Fibroblast of lung (primary cell): ENCODE results near the gene GNAI1. TPM values are rescaled to one million over a fixed set of nuclear protein-coding genes. Genes with fewer than 3 reads are reported as not detected.

Experiments used
- DNase-seq, 2 donors: peaks; one replicate each; pipeline versions ENCODE4 v3.0.0 to v3.0.0-alpha.2; 2010; ENCODE audit warnings: low read depth in 2 of 2
- H2AFZ ChIP-seq: 2 replicates; pipeline ENCODE4 v1.5.1; 2012; ENCODE audit warnings: low read length, control low read depth, inconsistent platforms
- H3K27ac ChIP-seq: 2 replicates; pipeline ENCODE4 v1.5.1; 2011; ENCODE audit warnings: low read length, control low read depth; ENCODE audit not compliant: insufficient read depth
- H3K27me3 ChIP-seq: 2 replicates; pipeline ENCODE4 v1.5.1; 2011; ENCODE audit warnings: mild to moderate bottlenecking, low read length; ENCODE audit not compliant: control insufficient read depth, insufficient read depth
- H3K36me3 ChIP-seq: 2 replicates; pipeline ENCODE4 v1.5.1; 2011; ENCODE audit warnings: low read length; ENCODE audit not compliant: control insufficient read depth, insufficient read depth
- H3K4me1 ChIP-seq: 2 replicates; pipeline ENCODE4 v1.5.1; 2011; ENCODE audit warnings: low read length; ENCODE audit not compliant: control insufficient read depth, insufficient read depth; ENCODE audit errors: extremely low read depth
- H3K4me2 ChIP-seq: 2 replicates; pipeline ENCODE4 v1.5.1; 2011; ENCODE audit warnings: low read length, control low read depth; ENCODE audit not compliant: insufficient read depth; ENCODE audit errors: extremely low read depth
- H3K4me3 ChIP-seq, 4 experiments: fragments of 200-600 bp in 1 of 4; sonication (generic) in 1 of 4; replicated peaks in 1 of 4; 2 replicates each; pipeline ENCODE4 v1.5.1; 2011 to 2016; ENCODE audit warnings: low read length in 4 of 4, low read depth in 3 of 4, mild to moderate bottlenecking in 3 of 4, control low read depth in 2 of 4, inconsistent platforms in 1 of 4, mixed read lengths in 1 of 4; ENCODE audit not compliant: insufficient read depth in 1 of 4; ENCODE audit errors: control extremely low read depth in 1 of 4
- H3K79me2 ChIP-seq: 2 replicates; pipeline ENCODE4 v1.5.1; 2012; ENCODE audit warnings: mild to moderate bottlenecking, low read length, inconsistent platforms; ENCODE audit not compliant: control insufficient read depth, insufficient read depth
- H3K9ac ChIP-seq: 2 replicates; pipeline ENCODE4 v1.5.1; 2011; ENCODE audit warnings: mild to moderate bottlenecking, low read length, control low read depth; ENCODE audit not compliant: insufficient read depth
- H3K9me3 ChIP-seq: 2 replicates; pipeline ENCODE4 v1.5.1; 2012; ENCODE audit warnings: low read depth, low read length; ENCODE audit not compliant: control insufficient read depth, insufficient read depth
- H4K20me1 ChIP-seq: 2 replicates; pipeline ENCODE4 v1.5.1; 2011; ENCODE audit warnings: low read length; ENCODE audit not compliant: control insufficient read depth, insufficient read depth; ENCODE audit errors: extremely low read depth
- EZH2 ChIP-seq: IDR thresholded peaks from 2 replicates; pipeline ENCODE4 v1.5.1; 2012; ENCODE audit warnings: low read length, control low read depth, mild to moderate bottlenecking; ENCODE audit errors: missing control alignments
- polyA plus RNA-seq, 2 donors: library from polyadenylated mRNA; depleted of rRNA in 1 of 2; stranded (reverse) in 1 of 2; unstranded in 1 of 2; fragments of >200 nt; gene quantifications; 2 replicates each; pipeline ENCODE4 v1.2.1, GENCODE V29; 2011 to 2012; ENCODE audit warnings: missing spikeins in 1 of 2
- total RNA-seq: library from RNA; depleted of rRNA; stranded (reverse); fragments of >200 nt; gene quantifications from 2 replicates; pipeline ENCODE4 v1.2.1, GENCODE V29; 2014
- TF ChIP-seq, protein P1 (sequence below), 2 donors: IDR thresholded peaks in 1 of 2; conservative IDR thresholded peaks in 1 of 2; 1 replicate in 1 of 2; 2 replicates in 1 of 2; pipeline ENCODE4 v1.5.1; 2011 to 2012; ENCODE audit warnings: low read length in 2 of 2, control low read depth in 1 of 2, inconsistent platforms in 1 of 2, low read depth in 1 of 2, mild to moderate bottlenecking in 1 of 2

GNAI1 gene
- total and polyA plus RNA-seq, 2 donors (not counting 1 experiment from before 2014, with no cell fraction given), result 68.9 to 81.8 TPM

DNA sequence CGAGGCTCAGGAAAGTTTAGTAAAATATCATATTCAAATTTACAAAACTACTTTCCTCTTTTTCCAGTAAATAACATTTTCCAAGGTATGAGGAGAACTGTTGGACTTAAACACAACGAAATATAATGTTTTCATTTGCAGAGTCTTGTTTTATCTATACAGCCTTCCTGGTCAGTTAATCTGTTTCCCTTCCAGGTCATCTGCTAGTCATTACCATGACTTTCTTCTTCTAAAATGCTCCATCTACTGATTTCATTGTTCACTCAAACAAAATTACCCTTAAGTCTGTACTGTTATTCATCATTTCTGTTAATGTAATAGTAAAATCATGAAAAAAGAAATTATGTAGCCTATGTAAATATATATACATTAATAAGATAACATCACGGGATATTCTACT is 69.8 kb downstream of the GNAI1 start:
- Histone ChIP-seq H2AFZ (no peak overlapping the region), H3K4me2 (no peak overlapping the region), H3K9ac (no peak overlapping the region), H3K9me3 (no peaks in the 10 kb centered on the region), H3K4me3 (no peak overlapping the region), H3K36me3 (no peaks in the 10 kb centered on the region), H4K20me1 (no peaks in the 10 kb centered on the region), H3K4me1 (no peaks in the 10 kb centered on the region), H3K27me3 (no peaks in the 10 kb centered on the region), H3K79me2 (no peaks in the 10 kb centered on the region), H3K27ac (no peak overlapping the region)
- TF ChIP-seq EZH2, result no peak
- TF ChIP-seq, protein P1, sequence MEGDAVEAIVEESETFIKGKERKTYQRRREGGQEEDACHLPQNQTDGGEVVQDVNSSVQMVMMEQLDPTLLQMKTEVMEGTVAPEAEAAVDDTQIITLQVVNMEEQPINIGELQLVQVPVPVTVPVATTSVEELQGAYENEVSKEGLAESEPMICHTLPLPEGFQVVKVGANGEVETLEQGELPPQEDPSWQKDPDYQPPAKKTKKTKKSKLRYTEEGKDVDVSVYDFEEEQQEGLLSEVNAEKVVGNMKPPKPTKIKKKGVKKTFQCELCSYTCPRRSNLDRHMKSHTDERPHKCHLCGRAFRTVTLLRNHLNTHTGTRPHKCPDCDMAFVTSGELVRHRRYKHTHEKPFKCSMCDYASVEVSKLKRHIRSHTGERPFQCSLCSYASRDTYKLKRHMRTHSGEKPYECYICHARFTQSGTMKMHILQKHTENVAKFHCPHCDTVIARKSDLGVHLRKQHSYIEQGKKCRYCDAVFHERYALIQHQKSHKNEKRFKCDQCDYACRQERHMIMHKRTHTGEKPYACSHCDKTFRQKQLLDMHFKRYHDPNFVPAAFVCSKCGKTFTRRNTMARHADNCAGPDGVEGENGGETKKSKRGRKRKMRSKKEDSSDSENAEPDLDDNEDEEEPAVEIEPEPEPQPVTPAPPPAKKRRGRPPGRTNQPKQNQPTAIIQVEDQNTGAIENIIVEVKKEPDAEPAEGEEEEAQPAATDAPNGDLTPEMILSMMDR (conservative IDR thresholded peaks at IDR 0.05 in 1 of 2, IDR thresholded peaks at IDR 0.05 in 1 of 2; ENCODE audit: low read depth in 1 of 2, low read length in 2 of 2), result no peak
- DNase-seq, result no peak

DNA sequence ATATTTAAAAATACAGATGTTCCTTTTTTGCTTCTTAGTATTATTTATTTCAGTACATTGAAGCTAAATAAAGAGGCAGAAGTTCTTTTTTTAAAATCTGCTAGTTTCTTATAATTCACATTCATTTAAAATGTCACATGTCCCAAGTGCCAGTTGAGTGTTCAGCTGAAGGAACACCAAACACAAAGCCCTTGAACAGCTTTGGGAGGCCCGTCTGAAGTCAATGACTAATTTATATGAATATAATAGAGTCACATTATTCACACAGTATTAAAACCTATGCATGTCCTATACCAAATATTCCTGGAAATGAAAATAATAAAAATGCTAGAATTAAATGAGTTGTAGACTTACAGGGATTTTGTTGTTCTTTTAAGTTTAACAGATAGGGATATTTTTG is 70.3 kb downstream of the GNAI1 start:
- H3K36me3 ChIP-seq, result no peaks in the 10 kb centered on the region
- H3K4me2 ChIP-seq, result no peak overlapping the region
- H2AFZ ChIP-seq, result no peak overlapping the region
- no peak overlapping the region for H3K27ac ChIP-seq
- H3K27me3 ChIP-seq, result no peaks in the 10 kb centered on the region
- H3K79me2 ChIP-seq, result no peaks in the 10 kb centered on the region
- no peak for DNase-seq
- TF ChIP-seq, protein P1 (conservative IDR thresholded peaks at IDR 0.05 in 1 of 2, IDR thresholded peaks at IDR 0.05 in 1 of 2; ENCODE audit: low read depth in 1 of 2, low read length in 2 of 2), result no peak
- no peak for TF ChIP-seq EZH2
- H3K4me1 ChIP-seq, result no peaks in the 10 kb centered on the region
- no peak overlapping the region for H3K9ac ChIP-seq
- H4K20me1 ChIP-seq, result no peaks in the 10 kb centered on the region
- H3K9me3 ChIP-seq, result no peaks in the 10 kb centered on the region
- no peak overlapping the region for H3K4me3 ChIP-seq

DNA sequence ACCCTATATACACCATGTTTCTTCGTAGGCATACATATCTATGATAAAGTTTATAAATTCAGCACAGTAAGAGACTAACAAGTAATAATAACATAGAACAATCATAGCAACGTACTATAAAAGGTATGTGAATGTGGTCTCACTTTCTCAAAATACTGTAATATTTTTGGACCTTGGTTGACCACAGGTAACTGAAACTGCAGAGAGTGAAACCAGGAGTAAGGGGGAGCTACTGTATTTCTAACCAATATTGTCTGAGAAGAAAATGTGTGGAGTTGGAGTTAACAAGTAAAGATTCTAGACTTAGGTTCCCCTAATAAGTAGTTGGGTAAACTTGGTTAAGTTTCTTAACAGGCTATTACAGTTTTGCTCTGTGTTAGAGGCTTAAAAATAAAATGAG is 72.1 kb downstream of the GNAI1 start:
- no peak overlapping the region for H3K4me2 ChIP-seq
- no peak overlapping the region for H3K27ac ChIP-seq
- no peaks in the 10 kb centered on the region for H4K20me1 ChIP-seq
- no peaks in the 10 kb centered on the region for H3K79me2 ChIP-seq
- no peaks in the 10 kb centered on the region for H3K9me3 ChIP-seq
- no peaks in the 10 kb centered on the region for H3K27me3 ChIP-seq
- H3K4me1 ChIP-seq, result no peaks in the 10 kb centered on the region
- no peak for DNase-seq
- no peak overlapping the region for H3K4me3 ChIP-seq
- no peak overlapping the region for H2AFZ ChIP-seq
- no peak overlapping the region for H3K9ac ChIP-seq
- TF ChIP-seq EZH2, result no peak
- TF ChIP-seq, protein P1 (conservative IDR thresholded peaks at IDR 0.05 in 1 of 2, IDR thresholded peaks at IDR 0.05 in 1 of 2; ENCODE audit: low read depth in 1 of 2, low read length in 2 of 2), result no peak
- H3K36me3 ChIP-seq, result no peaks in the 10 kb centered on the region
